Muscle of back (tissue), 11 donors: ENCODE measurements around the gene CBFA2T2. TPM values are rescaled to one million over a fixed set of nuclear protein-coding genes. Genes with fewer than 3 reads are reported as not detected.
"Not testable (repeated sequence)": the region's sequence is repeated elsewhere in the genome, so short reads cannot be mapped to it uniquely, and the experiment has no call there.

Experiments used
- DNase-seq, 3 donors: peaks; one replicate each; pipeline versions ENCODE4 v3.0.0 to v3.0.0-alpha.2; 2013
- polyA plus RNA-seq, 10 donors: library from polyadenylated mRNA; unstranded; fragments of 120-200 nt; gene quantifications; one replicate each; pipeline ENCODE4 v1.2.1, GENCODE V29; 2013; ENCODE audit not compliant: insufficient read length in 10 of 10

The CBFA2T2 gene
- polyA plus RNA-seq, 10 donors = 9.9 to 18.9 (median 14.1) TPM

GRCh38 chr20:33689973-33690372 is 200.1 kb downstream of the CBFA2T2 start:
- DNase-seq = no peak

GRCh38 chr20:33693289-33693688 is 203.4 kb downstream of the CBFA2T2 start:
- no peak for DNase-seq

GRCh38 chr20:33693741-33694638 is 204.1 kb downstream of the CBFA2T2 start:
- peak in 2 of 3 donors; percentile 77 to 84 for DNase-seq

GRCh38 chr20:33694639-33695012 is 204.7 kb downstream of the CBFA2T2 start:
- no peak for DNase-seq

- no peak for DNase-seq
Measured at GRCh38 chr20:33696448-33696847, 206.6 kb downstream of the CBFA2T2 start.

GRCh38 chr20:33697129-33697528 is 207.2 kb downstream of the CBFA2T2 start:
- peak; percentile 71 to 84 (median 73) for DNase-seq

GRCh38 chr20:33698966-33699365 is 209.1 kb downstream of the CBFA2T2 start:
- not testable (repeated sequence) for DNase-seq

Other genes starting within 250 kb of the CBFA2T2 start
- gene BPIFB1, start 206.9 kb upstream of the CBFA2T2 start, polyA plus RNA-seq = not detected
- 10 to 100 TPM; 16.9 to 28.1 (median 21.7) TPM for gene CDK5RAP1, start 88.6 kb upstream of the CBFA2T2 start, polyA plus RNA-seq
- 10 to 100 TPM; 18.1 to 34.9 (median 28.3) TPM for gene SNTA1, start 46.3 kb upstream of the CBFA2T2 start, polyA plus RNA-seq
- gene C20orf144, start 172.2 kb downstream of the CBFA2T2 start, polyA plus RNA-seq = under 1 TPM in 8 of 10 donors, not detected in 2; 0.08 to 0.36 (median 0.21) TPM
- gene ACTL10, start 176.8 kb downstream of the CBFA2T2 start, polyA plus RNA-seq = under 1 TPM; 0.11 to 0.43 (median 0.33) TPM
- 10 to 100 TPM; 21.9 to 27.0 (median 24.0) TPM for gene NECAB3, start 184.3 kb downstream of the CBFA2T2 start, polyA plus RNA-seq
- 10 to 100 TPM in 5 of 10 donors, 1 to 10 TPM in 5; 9.2 to 16.5 (median 10.6) TPM for gene E2F1, start 196.3 kb downstream of the CBFA2T2 start, polyA plus RNA-seq
- gene PXMP4, start 230.2 kb downstream of the CBFA2T2 start, polyA plus RNA-seq = 10 to 100 TPM in 5 of 10 donors, 1 to 10 TPM in 5; 8.5 to 10.9 (median 9.7) TPM
- gene ZNF341, start 241.9 kb downstream of the CBFA2T2 start, polyA plus RNA-seq = 1 to 10 TPM; 2.2 to 3.6 (median 2.7) TPM